Liver (tissue), 3 donors: ENCODE results near the gene GAB2.

Source experiments
- CTCF ChIP-seq: fragments of 150-350 bp; IDR thresholded peaks from 2 replicates; pipeline ENCODE4 v1.5.1; 2017; ENCODE audit warnings: improper control_type of control experiment, low read depth, low read length; ENCODE audit not compliant: missing input control
- EGR1 ChIP-seq, 2 donors: IDR thresholded peaks; 2 replicates each; pipeline ENCODE4 v1.6.1; 2016 to 2018; ENCODE audit warnings: antibody characterized with exemption in 2 of 2, low read depth in 2 of 2
- GABPA ChIP-seq, 2 donors: IDR thresholded peaks in 1 of 2; conservative IDR thresholded peaks in 1 of 2; 2 replicates each; pipeline ENCODE4 v1.6.1; 2016; ENCODE audit warnings: antibody characterized with exemption in 2 of 2, mild to moderate bottlenecking in 1 of 2, moderate library complexity in 1 of 2
- HNF4G ChIP-seq: IDR thresholded peaks from 2 replicates; pipeline ENCODE4 v1.6.1; 2016; ENCODE audit warnings: antibody characterized with exemption
- JUND ChIP-seq, 2 donors: IDR thresholded peaks; 2 replicates each; pipeline ENCODE4 v1.6.1; 2016; ENCODE audit warnings: antibody characterized with exemption in 2 of 2
- MAX ChIP-seq: IDR thresholded peaks from 2 replicates; pipeline ENCODE4 v1.6.1; 2016; ENCODE audit warnings: antibody characterized with exemption
- NR2F2 ChIP-seq: IDR thresholded peaks from 2 replicates; pipeline ENCODE4 v1.6.1; 2016; ENCODE audit warnings: antibody characterized with exemption
- RAD21 ChIP-seq, 2 donors: IDR thresholded peaks; 2 replicates each; pipeline ENCODE4 v1.6.1; 2016; ENCODE audit warnings: antibody characterized with exemption in 2 of 2, mild to moderate bottlenecking in 2 of 2
- RXRA ChIP-seq, 2 donors: IDR thresholded peaks; 2 replicates each; pipeline ENCODE4 v1.6.1; 2017 to 2018; ENCODE audit warnings: antibody characterized with exemption in 2 of 2, mild to moderate bottlenecking in 1 of 2
- SP1 ChIP-seq: IDR thresholded peaks from 2 replicates; pipeline ENCODE4 v1.6.1; 2018; ENCODE audit warnings: antibody characterized with exemption, mild to moderate bottlenecking
- TAF1 ChIP-seq: conservative IDR thresholded peaks from 2 replicates; pipeline ENCODE4 v1.6.1; 2016; ENCODE audit warnings: antibody characterized with exemption, mild to moderate bottlenecking
- YY1 ChIP-seq: IDR thresholded peaks from 2 replicates; pipeline ENCODE4 v1.6.1; 2016; ENCODE audit warnings: antibody characterized with exemption, mild to moderate bottlenecking
- TF ChIP-seq, protein P1 (sequence below): IDR thresholded peaks from 2 replicates; pipeline ENCODE4 v1.6.1; 2016; ENCODE audit warnings: antibody characterized with exemption, mild to moderate bottlenecking
- TF ChIP-seq, protein P2 (sequence below): IDR thresholded peaks from 2 replicates; pipeline ENCODE4 v1.6.1; 2016; ENCODE audit warnings: antibody characterized with exemption
- donor health status: healthy.
- donor health status: healthy.

- TF ChIP-seq CTCF (no peak), HNF4G (no peak), SP1 (no peak), MAX (no peak), TAF1 (no peak), JUND (IDR thresholded peaks at IDR 0.05) (no peak), RAD21 (IDR thresholded peaks at IDR 0.05) (no peak), EGR1 (IDR thresholded peaks at IDR 0.05; ENCODE audit: low read depth in 2 of 2) (no peak), YY1 (no peak), RXRA (IDR thresholded peaks at IDR 0.05) (no peak), GABPA (IDR thresholded peaks at IDR 0.05 in 1 of 2, conservative IDR thresholded peaks at IDR 0.05 in 1 of 2) (no peak), NR2F2 (no peak)
- TF ChIP-seq, protein P1, sequence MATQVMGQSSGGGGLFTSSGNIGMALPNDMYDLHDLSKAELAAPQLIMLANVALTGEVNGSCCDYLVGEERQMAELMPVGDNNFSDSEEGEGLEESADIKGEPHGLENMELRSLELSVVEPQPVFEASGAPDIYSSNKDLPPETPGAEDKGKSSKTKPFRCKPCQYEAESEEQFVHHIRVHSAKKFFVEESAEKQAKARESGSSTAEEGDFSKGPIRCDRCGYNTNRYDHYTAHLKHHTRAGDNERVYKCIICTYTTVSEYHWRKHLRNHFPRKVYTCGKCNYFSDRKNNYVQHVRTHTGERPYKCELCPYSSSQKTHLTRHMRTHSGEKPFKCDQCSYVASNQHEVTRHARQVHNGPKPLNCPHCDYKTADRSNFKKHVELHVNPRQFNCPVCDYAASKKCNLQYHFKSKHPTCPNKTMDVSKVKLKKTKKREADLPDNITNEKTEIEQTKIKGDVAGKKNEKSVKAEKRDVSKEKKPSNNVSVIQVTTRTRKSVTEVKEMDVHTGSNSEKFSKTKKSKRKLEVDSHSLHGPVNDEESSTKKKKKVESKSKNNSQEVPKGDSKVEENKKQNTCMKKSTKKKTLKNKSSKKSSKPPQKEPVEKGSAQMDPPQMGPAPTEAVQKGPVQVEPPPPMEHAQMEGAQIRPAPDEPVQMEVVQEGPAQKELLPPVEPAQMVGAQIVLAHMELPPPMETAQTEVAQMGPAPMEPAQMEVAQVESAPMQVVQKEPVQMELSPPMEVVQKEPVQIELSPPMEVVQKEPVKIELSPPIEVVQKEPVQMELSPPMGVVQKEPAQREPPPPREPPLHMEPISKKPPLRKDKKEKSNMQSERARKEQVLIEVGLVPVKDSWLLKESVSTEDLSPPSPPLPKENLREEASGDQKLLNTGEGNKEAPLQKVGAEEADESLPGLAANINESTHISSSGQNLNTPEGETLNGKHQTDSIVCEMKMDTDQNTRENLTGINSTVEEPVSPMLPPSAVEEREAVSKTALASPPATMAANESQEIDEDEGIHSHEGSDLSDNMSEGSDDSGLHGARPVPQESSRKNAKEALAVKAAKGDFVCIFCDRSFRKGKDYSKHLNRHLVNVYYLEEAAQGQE = no peak
- TF ChIP-seq, protein P2, sequence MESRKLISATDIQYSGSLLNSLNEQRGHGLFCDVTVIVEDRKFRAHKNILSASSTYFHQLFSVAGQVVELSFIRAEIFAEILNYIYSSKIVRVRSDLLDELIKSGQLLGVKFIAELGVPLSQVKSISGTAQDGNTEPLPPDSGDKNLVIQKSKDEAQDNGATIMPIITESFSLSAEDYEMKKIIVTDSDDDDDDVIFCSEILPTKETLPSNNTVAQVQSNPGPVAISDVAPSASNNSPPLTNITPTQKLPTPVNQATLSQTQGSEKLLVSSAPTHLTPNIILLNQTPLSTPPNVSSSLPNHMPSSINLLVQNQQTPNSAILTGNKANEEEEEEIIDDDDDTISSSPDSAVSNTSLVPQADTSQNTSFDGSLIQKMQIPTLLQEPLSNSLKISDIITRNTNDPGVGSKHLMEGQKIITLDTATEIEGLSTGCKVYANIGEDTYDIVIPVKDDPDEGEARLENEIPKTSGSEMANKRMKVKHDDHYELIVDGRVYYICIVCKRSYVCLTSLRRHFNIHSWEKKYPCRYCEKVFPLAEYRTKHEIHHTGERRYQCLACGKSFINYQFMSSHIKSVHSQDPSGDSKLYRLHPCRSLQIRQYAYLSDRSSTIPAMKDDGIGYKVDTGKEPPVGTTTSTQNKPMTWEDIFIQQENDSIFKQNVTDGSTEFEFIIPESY = no peak
Observed at GRCh38 chr11:78230161-78230877, 187.3 kb downstream of the GAB2 start.
